GM18520 (cell line): ENCODE measurements around the gene MORC2.

Source experiments
- ATAC-seq: cut with Tn5 transposase; IDR thresholded peaks from one replicate; pipeline ENCODE4 v1.9.1; 2021; ENCODE audit not compliant: unreplicated experiment

MORC2 gene

DNA sequence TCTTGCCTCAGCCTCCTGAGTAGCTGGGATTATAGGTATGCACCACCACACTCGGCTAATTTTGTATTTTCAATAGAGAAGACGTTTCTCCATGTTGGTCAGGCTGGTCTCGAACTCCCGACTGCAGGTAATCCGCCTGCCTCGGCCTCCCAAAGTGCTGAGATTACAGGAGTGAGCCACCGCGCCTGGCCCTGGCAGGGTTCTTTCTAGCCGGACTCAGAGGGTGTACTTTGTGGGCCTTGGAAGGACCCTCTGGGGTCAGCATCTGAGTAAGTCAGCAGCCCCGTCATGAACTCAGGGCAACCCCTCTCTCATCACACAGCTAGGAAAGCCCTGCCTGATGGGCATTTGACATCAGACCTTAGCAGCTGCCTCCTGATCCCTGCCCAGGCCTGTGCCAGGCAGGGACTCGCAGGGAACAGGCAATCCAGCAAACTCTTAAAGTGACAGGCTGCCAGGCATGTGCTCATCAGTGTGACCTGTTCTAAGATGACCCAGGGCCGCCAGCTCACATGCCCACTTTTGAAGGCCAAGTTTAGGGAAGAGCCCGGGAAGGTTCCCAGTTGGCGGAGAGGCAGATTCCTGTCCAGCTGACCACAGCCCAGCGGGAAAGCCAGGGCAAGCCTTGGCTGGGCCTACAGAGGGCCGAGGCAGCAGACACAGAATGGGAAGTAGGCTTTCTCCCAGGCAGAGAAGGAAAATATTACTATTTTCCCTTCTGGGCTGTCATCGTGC, 92.9 kb downstream of the MORC2 start:
- no peak for ATAC-seq
